Erythroblast (primary cell): ENCODE results near the gene FSTL4.

Experiments
- GATA1 ChIP-seq: IDR thresholded peaks from 2 replicates; pipeline ENCODE4 v1.6.1; 2011; ENCODE audit warnings: low read depth, mild to moderate bottlenecking, control low read depth, low read length, moderate library complexity
- POLR2A ChIP-seq: IDR thresholded peaks from 2 replicates; pipeline ENCODE4 v1.6.1; 2011; ENCODE audit warnings: mild to moderate bottlenecking, low read length

- TF ChIP-seq POLR2A (no peak), GATA1 (no peak)
Observed at GRCh38 chr5:133323494-133324457, 288.6 kb downstream of the FSTL4 start.
